Fibroblast of villous mesenchyme (primary cell): ENCODE data around the gene MED10. TPM values are rescaled to one million over a fixed set of nuclear protein-coding genes. Genes with fewer than 3 reads are reported as not detected.
A peak's percentile ranks its signal among the peaks of the same experiment; 100 is the strongest.

Experiments
- DNase-seq: peaks from one replicate; pipeline ENCODE4 v3.0.0-alpha.2; 2010; ENCODE audit warnings: low read depth
- H3K4me3 ChIP-seq: 2 replicates; pipeline ENCODE4 v1.5.1; 2011; ENCODE audit warnings: low read depth, mild to moderate bottlenecking, low read length
- total RNA-seq: library from RNA; depleted of rRNA; stranded (reverse); fragments of >200 nt; gene quantifications from 2 replicates; pipeline ENCODE4 v1.2.3, GENCODE V29; 2012
- TF ChIP-seq, protein P1 (sequence below): IDR thresholded peaks from 2 replicates; pipeline ENCODE4 v1.5.1; 2012; ENCODE audit warnings: low read depth, mild to moderate bottlenecking, low read length; ENCODE audit not compliant: insufficient read depth

MED10 gene
- total RNA-seq, 1 donor: 8.6 TPM

DNA sequence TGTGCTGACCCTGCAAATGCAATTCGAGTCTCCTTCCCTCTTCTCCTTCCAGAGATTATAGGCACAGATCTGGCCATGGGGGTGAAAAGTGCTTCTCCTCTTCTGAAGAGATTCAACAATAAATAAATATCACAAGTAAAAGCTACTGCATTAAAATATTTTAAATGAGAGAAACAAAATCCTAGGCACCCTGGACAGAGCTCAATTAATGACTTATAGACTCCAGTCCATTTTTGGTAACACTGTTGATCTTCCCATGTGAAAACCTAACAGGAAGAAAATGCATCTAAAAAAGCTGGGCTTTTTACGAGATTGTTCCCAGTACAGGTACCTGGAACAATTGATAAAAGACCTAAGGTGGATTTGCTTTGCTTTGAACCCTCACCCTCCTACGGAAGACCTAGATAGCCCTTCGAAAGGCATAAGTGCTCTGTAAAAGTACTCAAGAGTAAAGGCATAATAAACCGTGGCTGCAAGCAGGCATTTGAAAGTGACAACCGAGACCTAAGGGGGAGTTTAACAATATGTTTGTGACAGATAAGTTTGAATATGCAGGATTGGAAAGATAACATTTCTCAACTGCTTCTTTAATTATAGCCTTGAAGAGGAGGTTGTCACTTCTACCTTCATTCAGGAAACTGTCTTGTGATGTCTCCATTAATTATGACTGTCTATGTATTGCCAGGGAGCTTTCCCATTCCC, 29.4 kb upstream of the MED10 start:
- H3K4me3 ChIP-seq: no peak overlapping the region
- TF ChIP-seq, protein P1, sequence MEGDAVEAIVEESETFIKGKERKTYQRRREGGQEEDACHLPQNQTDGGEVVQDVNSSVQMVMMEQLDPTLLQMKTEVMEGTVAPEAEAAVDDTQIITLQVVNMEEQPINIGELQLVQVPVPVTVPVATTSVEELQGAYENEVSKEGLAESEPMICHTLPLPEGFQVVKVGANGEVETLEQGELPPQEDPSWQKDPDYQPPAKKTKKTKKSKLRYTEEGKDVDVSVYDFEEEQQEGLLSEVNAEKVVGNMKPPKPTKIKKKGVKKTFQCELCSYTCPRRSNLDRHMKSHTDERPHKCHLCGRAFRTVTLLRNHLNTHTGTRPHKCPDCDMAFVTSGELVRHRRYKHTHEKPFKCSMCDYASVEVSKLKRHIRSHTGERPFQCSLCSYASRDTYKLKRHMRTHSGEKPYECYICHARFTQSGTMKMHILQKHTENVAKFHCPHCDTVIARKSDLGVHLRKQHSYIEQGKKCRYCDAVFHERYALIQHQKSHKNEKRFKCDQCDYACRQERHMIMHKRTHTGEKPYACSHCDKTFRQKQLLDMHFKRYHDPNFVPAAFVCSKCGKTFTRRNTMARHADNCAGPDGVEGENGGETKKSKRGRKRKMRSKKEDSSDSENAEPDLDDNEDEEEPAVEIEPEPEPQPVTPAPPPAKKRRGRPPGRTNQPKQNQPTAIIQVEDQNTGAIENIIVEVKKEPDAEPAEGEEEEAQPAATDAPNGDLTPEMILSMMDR: no peak
- DNase-seq: no peak

DNA sequence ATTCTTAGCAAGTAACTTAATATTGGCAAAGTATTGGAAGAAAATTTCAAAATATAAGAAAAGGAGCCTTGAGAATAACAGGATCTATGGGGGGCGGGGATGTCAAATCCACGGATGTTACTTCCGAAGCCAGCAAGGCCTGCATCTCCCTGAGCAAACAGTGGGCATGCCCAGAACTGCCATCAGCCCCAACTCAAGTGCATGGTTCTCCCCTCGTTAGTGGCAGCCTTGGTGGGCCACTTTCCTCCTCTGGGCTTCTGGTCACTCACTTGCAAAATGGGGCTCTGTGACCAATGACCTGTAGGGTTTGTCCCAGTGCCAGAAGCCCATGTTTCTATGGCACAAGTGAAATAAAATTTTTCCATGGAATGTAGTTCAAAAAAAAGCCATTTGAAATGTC, 27.2 kb upstream of the MED10 start:
- TF ChIP-seq, protein P1: no peak
- no peak for DNase-seq
- no peak overlapping the region for H3K4me3 ChIP-seq

DNA sequence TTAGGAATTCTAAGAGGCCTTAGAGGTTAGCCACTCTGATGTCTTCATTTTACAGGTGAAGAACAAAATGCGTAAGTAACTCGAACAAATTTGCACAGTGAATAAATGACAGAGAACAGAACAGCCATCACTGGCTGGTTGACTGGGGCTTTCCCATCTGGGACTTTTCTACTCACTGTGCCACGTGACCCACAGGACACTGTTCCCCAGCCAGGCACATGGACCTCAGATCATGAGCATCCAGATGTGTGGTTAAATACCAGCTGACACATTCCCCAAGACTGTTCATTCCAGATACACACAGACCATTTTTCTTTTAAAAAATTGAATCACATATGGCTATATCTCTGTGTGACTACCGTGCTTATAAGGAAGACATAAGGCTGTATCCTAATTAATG, 25.8 kb upstream of the MED10 start:
- DNase-seq: peak; percentile 19
- TF ChIP-seq, protein P1: no peak
- H3K4me3 ChIP-seq: no peak overlapping the region

DNA sequence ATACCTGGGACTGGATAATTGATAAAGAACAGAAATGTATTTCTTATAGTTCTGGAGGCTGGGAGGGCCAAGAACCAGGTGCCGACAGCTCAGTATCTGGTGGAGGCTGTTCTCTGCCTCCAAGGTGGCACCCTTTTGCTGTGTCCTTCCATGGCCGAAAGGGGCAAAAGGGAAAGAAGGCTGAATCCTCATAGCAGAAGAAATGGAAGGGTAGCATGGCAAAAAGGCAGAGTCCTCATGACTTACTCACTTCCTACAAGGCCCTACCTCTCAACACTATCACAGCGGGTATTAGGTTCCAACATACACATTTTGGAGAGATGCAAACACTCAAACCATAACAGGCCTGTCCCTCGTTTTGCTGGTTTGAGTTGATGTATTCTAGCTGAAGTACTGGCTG, 25.1 kb upstream of the MED10 start:
- TF ChIP-seq, protein P1: no peak
- DNase-seq: no peak
- no peak overlapping the region for H3K4me3 ChIP-seq

DNA sequence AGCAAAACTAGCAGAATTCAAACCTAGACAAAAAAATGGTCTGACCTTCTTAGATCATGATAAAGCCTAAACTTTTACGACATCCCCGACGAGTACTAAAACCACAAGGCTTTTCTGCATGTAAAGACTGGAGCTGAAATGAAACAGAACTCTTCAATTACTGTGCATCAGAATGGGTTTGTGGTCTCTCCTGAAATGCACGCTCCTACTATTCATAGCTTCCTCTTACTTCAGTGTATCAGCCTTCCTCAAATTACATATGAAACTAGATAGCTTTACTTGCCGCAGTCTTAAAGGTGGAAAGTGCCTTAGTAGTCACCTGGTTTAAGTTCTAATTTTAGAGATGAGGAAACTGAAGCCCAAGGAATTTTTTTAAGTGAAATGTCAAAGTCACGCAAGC, 24.6 kb upstream of the MED10 start:
- no peak overlapping the region for H3K4me3 ChIP-seq
- TF ChIP-seq, protein P1: no peak
- peak; percentile 34 for DNase-seq

DNA sequence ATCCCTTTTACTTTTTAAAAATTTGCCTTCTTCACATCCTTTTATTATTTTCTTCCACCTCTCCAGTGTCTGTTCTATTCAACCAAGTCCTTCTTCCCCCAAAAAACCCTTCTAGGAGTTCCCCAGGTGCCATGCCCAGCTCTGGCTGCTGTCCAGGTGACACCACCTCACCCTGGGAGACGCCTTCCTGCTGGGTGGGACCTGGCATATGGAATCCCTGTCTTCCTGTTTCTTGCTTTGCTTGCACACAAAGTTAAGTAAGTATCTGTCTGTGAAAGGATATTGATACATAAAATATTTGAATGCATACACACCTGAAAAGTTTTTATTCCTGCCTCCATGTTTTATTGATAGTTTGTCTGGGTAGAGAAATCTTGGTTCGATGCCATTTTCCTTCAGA, 23.1 kb upstream of the MED10 start:
- no peak overlapping the region for H3K4me3 ChIP-seq
- DNase-seq: no peak
- TF ChIP-seq, protein P1: no peak
